ENCODE data around the gene DIAPH2. TPM values are rescaled to one million over a fixed set of nuclear protein-coding genes. Genes with fewer than 3 reads are reported as not detected.
"Not testable (repeated sequence)": the region's sequence is repeated elsewhere in the genome, so short reads cannot be mapped to it uniquely, and the experiment has no call there.

DIAPH2 gene
- total and polyA plus RNA-seq, 2 of the 13 experiments (the other 11 are each of a cell fraction or from before 2014, with no cell fraction given), result 2.1 to 8.5 TPM

- H3K4me2 ChIP-seq (ENCODE audit: low read depth, low read length); ATAC-seq; H3K36me3 ChIP-seq (replicated peaks in 1 of 2; ENCODE audit: control insufficient read depth in 1 of 2, insufficient read depth in 2 of 2, low read length in 2 of 2); H2AFZ ChIP-seq (ENCODE audit: low read length); intact Hi-C loops (cut with micrococcal nuclease; ENCODE audit: unreplicated experiment); CTCF ChIA-PET (ENCODE audit: low intra/inter-chr PET ratio, low total read pairs); H3K27ac ChIP-seq (ENCODE audit: extremely low read length, insufficient read depth, low read length); H3K9ac ChIP-seq (ENCODE audit: insufficient read depth, low read depth, low read length); FAIRE-seq; in situ Hi-C loops (cut with HindIII; ENCODE audit: extremely low pct_ligation_motif_present, low pct_unique_long_range_greater_than_20kb); H3K4me3 ChIP-seq (replicated peaks in 1 of 3; ENCODE audit: insufficient read depth in 1 of 3, low read depth in 2 of 3, low read length in 3 of 3); H3K79me2 ChIP-seq (ENCODE audit: insufficient read depth, low read length); H3K9me3 ChIP-seq (ENCODE audit: low read length); BruUV-seq (replicated peaks); H4K20me1 ChIP-seq (ENCODE audit: insufficient read depth, low read length); H3K27me3 ChIP-seq (ENCODE audit: control insufficient read depth in 1 of 2, insufficient read depth in 2 of 2, low read length in 2 of 2); DNase-seq (ENCODE audit: low spot score); POLR2A ChIA-PET: not testable (repeated sequence)
- H3K4me1 ChIP-seq (ENCODE audit: insufficient read depth, low read length), result peaks cover 16% of the 10 kb centered on the region
- WGBS (ENCODE audit: low lambda C conversion rate), result 100% methylated on average over 3 of the region's 6 CpGs
Measured at GRCh38 chrX:96714393-96714792, 29.8 kb downstream of the DIAPH2 start.

- in situ Hi-C loops (cut with HindIII; ENCODE audit: extremely low pct_ligation_motif_present, low pct_unique_long_range_greater_than_20kb) (no loop called here), intact Hi-C loops (cut with micrococcal nuclease; ENCODE audit: unreplicated experiment) (no loop called here)
- DNase-seq (ENCODE audit: low spot score) (no peak), ATAC-seq (no peak), FAIRE-seq (no peak)
- no peaks in the 10 kb centered on the region for H4K20me1 ChIP-seq (ENCODE audit: insufficient read depth, low read length)
- H3K79me2 ChIP-seq (ENCODE audit: insufficient read depth, low read length), result no peaks in the 10 kb centered on the region
- no peak overlapping the region for H2AFZ ChIP-seq (ENCODE audit: low read length)
- no peaks in the 10 kb centered on the region for H3K9me3 ChIP-seq (ENCODE audit: low read length)
- no peaks in the 10 kb centered on the region for H3K36me3 ChIP-seq (replicated peaks in 1 of 2; ENCODE audit: control insufficient read depth in 1 of 2, insufficient read depth in 2 of 2, low read length in 2 of 2)
- H3K27me3 ChIP-seq (ENCODE audit: control insufficient read depth in 1 of 2, insufficient read depth in 2 of 2, low read length in 2 of 2), result no peaks in the 10 kb centered on the region
- no peak overlapping the region for H3K4me2 ChIP-seq (ENCODE audit: low read depth, low read length)
- peaks cover 16% of the 10 kb centered on the region for H3K4me1 ChIP-seq (ENCODE audit: insufficient read depth, low read length)
- H3K4me3 ChIP-seq (replicated peaks in 1 of 3; ENCODE audit: insufficient read depth in 1 of 3, low read depth in 2 of 3, low read length in 3 of 3), result no peak overlapping the region
- POLR2A ChIA-PET, result no interaction called here
- CTCF ChIA-PET (ENCODE audit: low intra/inter-chr PET ratio, low total read pairs), result no interaction called here
- TF ChIP-seq FOXJ3 (CRISPR knock-in tag; IDR thresholded peaks at IDR 0.05; ENCODE audit: borderline replicate concordance) (no peak), ZNF674 (CRISPR knock-in tag; IDR thresholded peaks at IDR 0.05; ENCODE audit: low read depth) (no peak), ZNF446 (CRISPR knock-in tag; IDR thresholded peaks at IDR 0.05) (no peak), SSRP1 (CRISPR knock-in tag; IDR thresholded peaks at IDR 0.05) (no peak), ZNF891 (CRISPR knock-in tag; IDR thresholded peaks at IDR 0.05) (no peak), SIX1 (CRISPR knock-in tag; IDR thresholded peaks at IDR 0.05; ENCODE audit: borderline replicate concordance) (no peak)
- H3K9ac ChIP-seq (ENCODE audit: insufficient read depth, low read depth, low read length), result no peak overlapping the region
- H3K27ac ChIP-seq (ENCODE audit: extremely low read length, insufficient read depth, low read length), result no peak overlapping the region
- 85% methylated on average over 3 of the region's 3 CpGs for WGBS (ENCODE audit: low lambda C conversion rate)
- BruUV-seq (replicated peaks), result no TSS peak
Measured at GRCh38 chrX:96715481-96715880, 30.8 kb downstream of the DIAPH2 start.

Data from HepG2 (cell line).